GM12873 (cell line): ENCODE measurements around the gene XIST.

Source experiments
- TF ChIP-seq, protein P1 (sequence below): IDR thresholded peaks from 2 replicates; pipeline ENCODE4 v1.5.1; 2012; ENCODE audit warnings: low read depth, mild to moderate bottlenecking, moderate library complexity, low read length, control low read depth; ENCODE audit not compliant: insufficient read depth; ENCODE audit errors: missing control alignments

The XIST gene

DNA sequence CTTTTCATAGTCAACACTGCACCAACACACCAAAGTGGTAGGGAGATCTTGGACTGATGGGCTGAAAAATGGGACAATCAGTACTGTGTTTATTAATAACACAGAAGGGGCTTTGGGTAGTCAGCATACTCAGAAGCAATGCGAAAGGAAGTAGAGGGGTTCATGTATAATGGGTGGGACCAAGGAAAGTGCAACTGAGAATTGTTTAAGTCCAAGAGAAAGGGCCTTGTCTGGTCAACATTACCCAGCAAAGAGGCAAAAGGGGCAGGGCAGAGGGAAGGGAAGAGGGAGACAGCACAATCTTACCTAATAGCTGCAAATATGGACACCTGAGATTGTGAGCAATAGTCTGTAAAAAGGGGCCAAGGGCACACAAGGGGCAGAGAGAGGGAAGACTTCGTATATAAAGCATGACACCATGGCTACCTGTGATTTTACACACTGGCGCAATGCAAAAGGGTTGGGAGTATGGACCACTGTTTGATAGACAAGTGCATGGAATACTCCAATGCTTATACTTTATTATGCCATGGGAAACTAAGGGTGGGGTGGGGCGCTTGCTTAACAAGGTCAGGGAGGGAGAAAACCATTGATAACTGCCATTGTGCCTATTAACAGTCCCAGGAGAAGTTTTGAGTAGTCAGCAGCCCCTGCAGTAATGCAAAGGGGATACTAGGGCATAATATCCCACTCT is 9.8 kb downstream of the XIST start:
- TF ChIP-seq, protein P1, sequence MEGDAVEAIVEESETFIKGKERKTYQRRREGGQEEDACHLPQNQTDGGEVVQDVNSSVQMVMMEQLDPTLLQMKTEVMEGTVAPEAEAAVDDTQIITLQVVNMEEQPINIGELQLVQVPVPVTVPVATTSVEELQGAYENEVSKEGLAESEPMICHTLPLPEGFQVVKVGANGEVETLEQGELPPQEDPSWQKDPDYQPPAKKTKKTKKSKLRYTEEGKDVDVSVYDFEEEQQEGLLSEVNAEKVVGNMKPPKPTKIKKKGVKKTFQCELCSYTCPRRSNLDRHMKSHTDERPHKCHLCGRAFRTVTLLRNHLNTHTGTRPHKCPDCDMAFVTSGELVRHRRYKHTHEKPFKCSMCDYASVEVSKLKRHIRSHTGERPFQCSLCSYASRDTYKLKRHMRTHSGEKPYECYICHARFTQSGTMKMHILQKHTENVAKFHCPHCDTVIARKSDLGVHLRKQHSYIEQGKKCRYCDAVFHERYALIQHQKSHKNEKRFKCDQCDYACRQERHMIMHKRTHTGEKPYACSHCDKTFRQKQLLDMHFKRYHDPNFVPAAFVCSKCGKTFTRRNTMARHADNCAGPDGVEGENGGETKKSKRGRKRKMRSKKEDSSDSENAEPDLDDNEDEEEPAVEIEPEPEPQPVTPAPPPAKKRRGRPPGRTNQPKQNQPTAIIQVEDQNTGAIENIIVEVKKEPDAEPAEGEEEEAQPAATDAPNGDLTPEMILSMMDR = no peak

DNA sequence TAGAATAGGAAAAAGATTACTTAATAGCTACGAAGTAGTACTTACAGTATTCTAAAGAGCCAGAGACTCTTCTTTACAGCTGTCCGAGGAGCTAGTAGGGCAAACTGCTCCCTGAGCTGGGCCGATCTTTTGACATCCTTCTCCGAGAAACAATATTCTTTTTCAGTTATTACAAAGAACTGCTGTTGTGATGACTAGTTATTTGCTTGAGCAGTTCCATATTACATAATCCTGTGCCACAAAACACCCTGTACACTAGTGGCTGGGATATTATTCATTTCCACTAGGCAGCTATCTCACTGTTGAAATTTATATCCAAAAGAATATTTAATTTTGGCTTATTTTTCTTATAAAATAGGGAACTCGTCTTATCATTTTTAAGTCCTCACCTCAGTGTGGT is 11.2 kb downstream of the XIST start:
- TF ChIP-seq, protein P1 = no peak

DNA sequence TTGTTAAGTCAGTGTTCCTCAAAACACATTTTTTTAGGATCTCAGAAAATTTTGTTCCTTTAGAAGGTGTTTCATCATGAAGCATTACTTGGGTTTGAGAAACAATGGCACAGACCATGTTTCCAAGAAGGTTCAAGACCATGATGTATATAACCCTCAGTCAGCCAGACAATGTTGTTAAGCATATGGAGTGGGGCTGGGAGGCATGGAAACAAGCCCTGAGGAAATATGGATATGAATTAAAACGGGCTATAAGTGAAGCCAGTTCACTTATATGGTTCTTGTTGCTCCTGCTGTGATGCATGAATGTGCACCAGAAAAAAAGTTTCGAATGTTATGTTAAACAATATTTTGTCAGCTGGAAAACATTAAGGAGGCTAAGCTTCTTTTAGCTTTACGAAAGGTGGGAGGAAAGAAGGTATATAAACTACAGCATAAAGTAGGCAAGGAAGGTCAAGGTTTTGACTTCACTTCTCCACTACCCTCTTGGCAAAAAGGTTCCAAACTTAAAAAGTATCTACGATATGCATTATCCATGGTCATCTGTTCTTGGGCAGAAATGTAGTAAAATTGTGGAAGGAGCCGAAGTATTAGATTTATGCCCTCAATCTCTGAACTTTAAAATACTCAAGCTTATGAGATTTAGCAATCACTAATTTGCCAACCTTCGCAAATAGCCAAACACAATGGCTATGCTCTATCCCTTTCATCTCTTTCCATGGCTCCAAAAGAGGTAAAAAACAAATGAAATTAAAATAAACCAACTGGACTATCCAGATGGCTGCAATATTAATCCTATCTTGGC is 12.2 kb downstream of the XIST start:
- TF ChIP-seq, protein P1 = no peak

DNA sequence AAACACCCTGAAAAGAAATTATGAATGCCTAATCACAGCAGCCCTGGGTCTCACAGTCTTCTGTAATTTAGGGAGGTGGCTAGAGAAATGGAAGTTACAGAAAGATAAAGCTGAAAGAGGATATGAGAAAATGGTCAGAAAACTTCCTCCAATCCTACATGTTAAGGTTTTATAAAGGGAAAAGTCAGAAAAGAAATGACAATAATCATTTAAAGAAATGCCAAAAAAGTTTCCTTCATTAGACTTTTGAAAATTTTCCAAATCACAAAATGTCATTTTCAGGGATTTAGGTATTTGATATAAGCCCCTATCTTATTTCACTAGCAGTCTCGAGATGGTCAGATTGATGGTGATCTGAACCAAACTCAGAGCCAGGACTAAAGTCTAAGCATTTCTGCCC is 13.4 kb downstream of the XIST start:
- TF ChIP-seq, protein P1 = no peak

DNA sequence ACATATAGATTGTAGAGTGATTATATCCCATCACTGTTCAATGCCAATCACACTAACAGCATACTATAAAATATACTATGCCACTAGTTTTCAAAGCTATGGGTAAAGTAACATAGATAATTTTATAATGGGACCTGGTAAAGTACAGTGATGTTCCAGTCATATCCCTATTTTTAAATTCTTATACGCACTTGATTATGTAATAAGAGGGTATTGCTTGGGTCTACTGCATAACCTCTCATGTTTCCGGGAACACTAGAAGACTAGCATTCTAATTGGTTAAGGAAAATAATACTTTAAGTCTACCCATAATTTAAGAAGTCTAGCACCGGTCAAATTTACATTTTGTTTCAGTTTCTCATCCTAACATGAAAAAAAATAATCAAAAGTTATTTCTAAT is 14.4 kb downstream of the XIST start:
- TF ChIP-seq, protein P1 = no peak

DNA sequence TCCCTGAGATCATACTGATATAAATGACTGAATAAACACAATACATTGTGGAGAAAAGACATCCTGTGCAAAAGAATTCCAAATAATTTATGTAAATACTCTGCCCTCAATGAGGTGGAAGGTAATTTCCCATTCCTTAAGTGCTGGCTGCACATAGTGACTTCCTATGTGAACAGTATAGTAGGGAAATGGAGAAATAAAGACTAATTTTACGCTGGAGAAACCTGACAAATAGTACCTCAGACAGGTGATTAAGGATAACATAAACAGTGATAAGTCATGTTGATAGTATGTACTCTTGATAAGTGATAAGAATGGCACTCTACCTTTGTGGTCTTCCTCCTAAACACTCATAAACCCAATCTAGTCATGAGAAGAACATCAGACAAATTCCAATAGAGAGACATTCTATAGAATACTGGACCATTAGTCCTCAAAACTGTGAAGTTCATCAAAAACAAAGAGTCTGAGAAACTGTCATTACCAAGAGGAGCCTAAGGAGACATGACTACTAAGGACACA is 15.5 kb downstream of the XIST start:
- TF ChIP-seq, protein P1 = no peak

DNA sequence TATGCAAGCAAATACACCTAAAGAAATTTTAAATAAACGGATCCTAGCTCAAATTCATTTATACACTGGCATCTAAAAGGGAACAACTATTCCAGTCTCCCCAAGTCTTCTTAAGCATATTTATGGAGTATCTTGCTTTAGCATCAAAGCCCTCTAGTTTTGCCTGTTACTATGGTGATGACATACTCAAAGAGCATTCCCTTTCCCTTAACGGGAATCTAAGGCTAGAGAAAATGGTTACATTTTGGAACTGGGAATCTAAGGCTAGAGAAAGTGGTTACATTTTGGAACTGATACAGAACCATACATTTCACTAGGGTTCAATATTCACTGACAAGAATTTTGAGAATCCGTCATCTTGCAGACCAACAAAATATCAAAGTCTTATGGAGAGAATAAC is 18.3 kb downstream of the XIST start:
- TF ChIP-seq, protein P1 = no peak
